ENCODE data around the gene CMTR1. TPM values are rescaled to one million over a fixed set of nuclear protein-coding genes. Genes with fewer than 3 reads are reported as not detected.

The CMTR1 gene
- polyA plus RNA-seq, 1 donor from 2014 or later, result 64.1 TPM

- Histone ChIP-seq H3K27me3 (ENCODE audit: insufficient read depth, low read depth, low read length) (no peaks in the 10 kb centered on the region), H3K9ac (ENCODE audit: low read length) (no peak overlapping the region), H3K9me3 (ENCODE audit: low read length) (no peaks in the 10 kb centered on the region), H3K27ac (ENCODE audit: low read length) (no peak overlapping the region), H3K4me3 (ENCODE audit: low read length) (no peak overlapping the region), H3F3A (ENCODE audit: insufficient read depth, low read length, poor library complexity, severe bottlenecking) (no peaks in the 10 kb centered on the region), H3K4me2 (ENCODE audit: low read length) (no peak overlapping the region), H3K79me2 (replicated peaks; ENCODE audit: insufficient read depth, low read length) (peaks cover 10% of the 10 kb centered on the region), H3K9me2 (ENCODE audit: insufficient read depth, low read length) (no peaks in the 10 kb centered on the region), H2AFZ (ENCODE audit: low read depth, low read length) (no peak overlapping the region), H4K20me1 (ENCODE audit: insufficient read depth) (no peaks in the 10 kb centered on the region), H3K36me3 (ENCODE audit: insufficient read depth, low read length) (no peaks in the 10 kb centered on the region)
- no peak for TF ChIP-seq MXI1 (conservative IDR thresholded peaks at IDR 0.05; ENCODE audit: poor library complexity, severe bottlenecking)
- no peak for TF ChIP-seq CTCF (IDR thresholded peaks at IDR 0.05; ENCODE audit: poor library complexity, severe bottlenecking)
- TF ChIP-seq TAF1 (IDR thresholded peaks at IDR 0.05; ENCODE audit: low read depth), result no peak
- no peak for TF ChIP-seq SMC3 (conservative IDR thresholded peaks at IDR 0.05; ENCODE audit: poor library complexity)
Measured at GRCh38 chr6:37487591-37488380, 54.8 kb downstream of the CMTR1 start.

GRCh38 chr6:37488476-37488875 is 55.5 kb downstream of the CMTR1 start:
- Histone ChIP-seq H3K4me3 (ENCODE audit: low read length) (no peak overlapping the region), H3K27ac (ENCODE audit: low read length) (no peak overlapping the region), H3K9ac (ENCODE audit: low read length) (no peak overlapping the region), H2AFZ (ENCODE audit: low read depth, low read length) (no peak overlapping the region), H3K79me2 (replicated peaks; ENCODE audit: insufficient read depth, low read length) (peaks cover 10% of the 10 kb centered on the region), H3K27me3 (ENCODE audit: insufficient read depth, low read depth, low read length) (no peaks in the 10 kb centered on the region), H3F3A (ENCODE audit: insufficient read depth, low read length, poor library complexity, severe bottlenecking) (no peaks in the 10 kb centered on the region), H3K36me3 (ENCODE audit: insufficient read depth, low read length) (no peaks in the 10 kb centered on the region), H4K20me1 (ENCODE audit: insufficient read depth) (no peaks in the 10 kb centered on the region), H3K9me3 (ENCODE audit: low read length) (no peaks in the 10 kb centered on the region), H3K9me2 (ENCODE audit: insufficient read depth, low read length) (no peaks in the 10 kb centered on the region), H3K4me2 (ENCODE audit: low read length) (no peak overlapping the region)
- TF ChIP-seq EZH2 (IDR thresholded peaks at IDR 0.05; ENCODE audit: borderline replicate concordance, insufficient read depth, low read length, poor library complexity, severe bottlenecking) (no peak), TAF1 (IDR thresholded peaks at IDR 0.05; ENCODE audit: low read depth) (no peak), CTCF (IDR thresholded peaks at IDR 0.05; ENCODE audit: poor library complexity, severe bottlenecking) (no peak), EP300 (conservative IDR thresholded peaks at IDR 0.05; ENCODE audit: poor library complexity, severe bottlenecking) (no peak), REST (IDR thresholded peaks at IDR 0.05; ENCODE audit: borderline replicate concordance) (no peak), SMC3 (conservative IDR thresholded peaks at IDR 0.05; ENCODE audit: poor library complexity) (no peak), MXI1 (conservative IDR thresholded peaks at IDR 0.05; ENCODE audit: poor library complexity, severe bottlenecking) (no peak), RAD21 (conservative IDR thresholded peaks at IDR 0.05) (no peak), POLR2AphosphoS5 (IDR thresholded peaks at IDR 0.05) (no peak)

Measured in neural cell (in vitro differentiated cells).